HG02798 (cell line): Measurements from ENCODE around the gene PLCB1.
A peak's percentile ranks its signal among the peaks of the same experiment; 100 is the strongest.

Source experiments
- ATAC-seq: cut with Tn5 transposase; IDR thresholded peaks from one replicate; pipeline ENCODE4 v1.9.1; 2021; ENCODE audit warnings: mild to moderate bottlenecking; ENCODE audit not compliant: unreplicated experiment, poor library complexity

Gene PLCB1

GRCh38 chr20:8389381-8390036, 257.4 kb downstream of the PLCB1 start:
- ATAC-seq = no peak

DNA sequence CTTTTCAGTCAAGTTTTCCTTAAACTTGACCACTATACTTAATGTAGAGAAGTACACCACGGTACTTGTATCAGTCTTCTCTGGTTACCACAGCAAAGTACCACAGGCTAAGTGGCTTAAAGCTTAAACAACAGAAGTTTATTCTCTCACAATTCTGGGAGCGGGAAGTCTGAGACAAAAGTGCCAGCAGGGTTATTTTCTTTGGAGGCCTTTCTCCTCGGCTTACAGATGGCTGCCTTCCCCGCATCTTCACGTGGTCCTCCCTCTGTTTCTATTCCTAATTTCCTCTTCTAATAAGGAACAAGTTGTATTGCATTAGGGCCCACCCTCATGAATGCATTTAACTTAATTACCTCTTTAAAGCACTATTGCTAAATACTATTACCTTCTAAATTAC, 258.0 kb downstream of the PLCB1 start:
- no peak for ATAC-seq

- ATAC-seq = no peak
Observed at GRCh38 chr20:8390500-8390899, 258.4 kb downstream of the PLCB1 start.

- no peak for ATAC-seq
Observed at GRCh38 chr20:8393381-8393780, 261.3 kb downstream of the PLCB1 start.

DNA sequence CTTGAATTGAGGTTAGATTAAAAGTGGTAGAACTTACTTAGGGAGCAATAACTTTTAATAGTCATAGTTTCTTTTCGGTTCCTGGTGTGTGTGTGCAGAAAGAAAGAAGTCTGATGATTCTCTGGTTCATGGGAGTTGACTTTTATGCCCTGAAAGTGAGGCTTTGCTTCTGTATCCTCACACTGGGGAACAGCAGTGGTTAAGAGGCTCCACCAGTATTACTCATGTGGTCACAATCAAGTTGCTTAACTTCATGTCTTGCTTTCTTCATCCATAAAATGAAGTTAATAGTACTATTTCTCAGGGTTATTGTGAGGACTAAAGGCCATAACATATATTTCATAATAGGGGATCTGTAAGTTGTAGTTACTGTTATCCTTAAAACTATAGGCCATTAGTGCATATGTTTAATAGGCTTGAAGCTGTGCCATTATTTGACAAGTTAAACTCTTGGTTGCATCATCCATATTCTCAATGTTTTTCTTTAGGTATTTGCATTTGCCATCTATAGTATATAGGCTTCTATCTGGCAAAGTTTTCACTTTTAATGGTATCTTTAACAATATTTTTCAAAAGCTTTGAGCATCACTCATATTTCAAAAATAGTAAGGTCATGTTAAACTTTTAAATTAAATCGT, 262.4 kb downstream of the PLCB1 start:
- ATAC-seq = peak; percentile 86

- ATAC-seq = no peak
Observed at GRCh38 chr20:8395956-8396355, 263.9 kb downstream of the PLCB1 start.

- no peak for ATAC-seq
Observed at GRCh38 chr20:8398263-8399051, 266.4 kb downstream of the PLCB1 start.

DNA sequence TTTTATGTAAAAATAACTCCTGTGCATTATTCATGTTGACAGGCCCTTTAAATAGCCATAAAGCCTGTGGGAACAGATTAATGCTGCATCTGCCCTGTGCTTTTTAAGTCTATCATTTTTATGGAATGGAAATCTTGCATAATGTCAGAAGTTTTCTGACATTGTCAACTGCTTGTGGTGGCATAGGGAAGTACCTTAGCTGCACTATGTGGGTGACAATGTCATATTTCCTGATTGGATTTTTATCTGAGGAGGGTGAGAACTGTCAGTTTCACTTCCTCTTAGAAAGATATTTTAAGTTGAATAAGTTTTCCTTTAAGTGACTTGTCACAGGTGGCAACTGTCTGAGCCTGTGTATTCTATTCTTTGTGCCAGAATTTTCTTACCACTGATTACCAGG, 267.9 kb downstream of the PLCB1 start:
- ATAC-seq = peak; percentile 99

GRCh38 chr20:8400486-8400885, 268.4 kb downstream of the PLCB1 start:
- ATAC-seq = no peak

- ATAC-seq = no peak
Observed at GRCh38 chr20:8401556-8401955, 269.5 kb downstream of the PLCB1 start.

DNA sequence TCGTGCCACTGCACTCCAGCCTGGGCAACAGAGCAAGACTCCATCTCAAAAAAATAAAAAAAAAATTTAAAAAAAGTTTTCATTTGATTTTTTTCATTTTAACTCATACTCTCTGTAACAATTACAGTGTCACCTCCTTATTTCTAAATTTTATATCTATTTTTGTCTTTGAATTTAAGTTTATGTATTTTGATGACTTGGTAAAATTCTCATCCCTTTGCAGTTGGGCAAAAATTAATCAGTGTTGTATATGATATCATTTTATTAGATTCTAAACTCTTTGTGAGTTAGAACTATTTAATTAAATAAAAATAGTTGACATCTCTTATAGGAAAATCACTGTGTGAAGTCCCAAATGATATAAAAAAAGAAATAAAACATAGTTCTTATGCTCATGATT, 270.7 kb downstream of the PLCB1 start:
- no peak for ATAC-seq

DNA sequence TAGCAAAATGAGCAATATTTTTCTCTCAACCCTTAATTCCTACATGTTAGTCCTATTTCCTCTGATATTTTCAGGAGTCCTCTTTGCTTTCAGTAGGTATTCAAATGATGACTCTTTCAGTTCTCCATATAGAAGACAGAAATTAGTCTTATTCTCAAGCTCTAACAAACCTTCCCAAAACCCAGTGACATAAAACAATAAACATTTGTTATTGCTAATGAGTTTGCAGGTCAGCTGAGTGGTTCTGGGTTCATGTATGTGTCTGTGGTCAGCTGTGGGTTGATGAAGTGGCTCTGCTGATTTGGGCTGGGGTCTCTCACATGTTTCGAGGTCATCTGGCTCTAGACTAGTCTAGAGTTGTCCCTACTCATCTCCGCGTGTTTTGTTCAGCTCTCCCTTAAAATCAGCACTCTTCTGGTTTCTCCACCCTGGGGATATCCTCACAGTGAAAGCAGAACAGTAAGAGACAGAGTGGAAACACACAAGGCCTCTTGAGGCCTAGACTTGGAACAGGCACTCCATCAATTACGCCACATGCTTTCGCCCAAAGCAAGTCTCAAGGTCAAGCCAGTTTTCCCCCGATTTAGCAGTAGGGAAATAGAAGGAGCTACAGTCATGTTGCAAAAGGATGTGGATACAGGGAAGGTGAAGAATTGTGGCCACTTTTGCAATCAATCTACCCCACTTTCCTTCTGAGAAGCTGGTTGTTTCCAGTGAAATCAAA, 273.0 kb downstream of the PLCB1 start:
- ATAC-seq = no peak

- ATAC-seq = no peak
Observed at GRCh38 chr20:8406391-8406790, 274.3 kb downstream of the PLCB1 start.

DNA sequence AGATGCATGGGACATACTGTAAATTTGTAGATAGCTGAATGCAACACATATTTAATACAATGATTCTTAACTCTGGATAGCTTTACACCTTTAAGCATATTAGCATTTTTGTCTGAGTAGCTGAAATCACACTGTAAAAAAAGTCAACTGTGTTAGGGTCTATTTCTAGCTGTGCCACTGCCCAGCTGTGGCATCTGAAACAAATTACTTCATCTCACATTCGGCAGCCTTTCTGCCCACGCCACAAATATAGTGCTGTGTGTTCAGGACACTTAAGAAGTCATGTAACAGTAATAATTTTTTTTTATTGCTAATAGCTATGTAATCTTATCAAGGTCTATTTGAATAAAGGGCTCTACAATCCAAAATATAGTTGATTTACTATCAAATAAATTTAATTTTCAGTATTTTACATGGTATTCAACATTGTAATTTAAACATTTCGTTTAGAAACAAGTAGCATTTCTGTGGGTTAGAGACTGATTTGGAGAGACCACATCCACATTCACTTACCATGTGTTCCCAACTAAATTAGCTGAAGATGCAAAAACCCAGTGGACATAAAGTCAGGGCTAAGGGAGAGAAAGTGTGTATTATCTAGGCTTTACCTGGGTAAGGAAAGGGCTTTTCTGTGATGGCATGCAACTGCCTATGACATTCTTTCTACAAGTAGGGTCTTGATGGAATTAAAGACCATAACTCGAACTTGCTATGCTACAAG, 276.7 kb downstream of the PLCB1 start:
- ATAC-seq = peak; percentile 72

- ATAC-seq = no peak
Observed at GRCh38 chr20:8413691-8414090, 281.6 kb downstream of the PLCB1 start.

DNA sequence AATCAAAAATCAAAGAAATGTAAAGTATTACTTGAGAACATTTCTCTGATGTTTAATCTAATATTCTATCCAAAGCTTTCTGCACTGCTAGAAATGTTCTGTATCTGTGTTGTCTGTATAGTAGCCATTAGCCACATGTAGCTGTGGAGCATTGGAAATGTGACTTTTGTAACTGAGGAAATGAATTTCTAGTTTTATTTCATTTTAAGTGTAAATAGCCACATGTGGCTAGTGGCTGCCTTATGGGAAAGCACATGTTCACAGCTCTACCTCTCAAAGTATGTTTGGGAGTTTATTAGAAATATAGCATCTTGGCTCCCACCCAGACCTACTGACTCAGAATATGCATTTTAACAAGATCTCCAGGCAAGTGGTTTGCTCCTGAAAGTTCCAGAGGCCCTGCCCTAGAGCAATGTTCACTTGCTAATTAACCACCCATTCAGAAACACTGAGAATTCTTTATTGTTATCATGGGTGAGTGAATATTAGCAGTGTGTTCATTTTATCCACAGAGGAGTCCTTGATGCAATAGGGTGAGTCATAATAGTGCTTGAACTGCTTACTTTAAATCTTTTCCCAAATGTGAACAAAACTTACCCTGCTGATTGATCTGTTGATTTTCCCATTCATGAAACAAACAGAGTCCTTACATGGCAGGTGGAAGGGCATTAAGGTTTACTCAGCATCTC, 282.7 kb downstream of the PLCB1 start:
- no peak for ATAC-seq

DNA sequence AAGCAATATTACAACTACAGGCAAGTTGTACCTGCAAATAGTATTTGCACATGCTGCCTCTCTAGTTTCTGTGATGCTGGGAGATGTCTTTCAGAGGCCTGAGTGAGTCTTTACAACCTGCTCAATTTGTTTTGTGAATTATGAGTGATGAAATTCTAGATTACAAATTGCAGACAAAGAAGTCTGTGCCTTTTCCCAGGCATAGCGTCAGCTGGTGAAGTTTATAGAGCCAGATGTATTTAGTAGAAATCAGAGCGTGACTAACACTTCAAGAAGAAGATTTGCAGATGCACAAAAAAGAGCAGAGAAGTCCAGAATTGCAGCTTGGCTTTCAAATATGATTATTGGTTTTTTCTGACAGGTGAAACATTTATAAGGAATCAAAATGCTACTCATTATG, 289.9 kb downstream of the PLCB1 start:
- no peak for ATAC-seq

DNA sequence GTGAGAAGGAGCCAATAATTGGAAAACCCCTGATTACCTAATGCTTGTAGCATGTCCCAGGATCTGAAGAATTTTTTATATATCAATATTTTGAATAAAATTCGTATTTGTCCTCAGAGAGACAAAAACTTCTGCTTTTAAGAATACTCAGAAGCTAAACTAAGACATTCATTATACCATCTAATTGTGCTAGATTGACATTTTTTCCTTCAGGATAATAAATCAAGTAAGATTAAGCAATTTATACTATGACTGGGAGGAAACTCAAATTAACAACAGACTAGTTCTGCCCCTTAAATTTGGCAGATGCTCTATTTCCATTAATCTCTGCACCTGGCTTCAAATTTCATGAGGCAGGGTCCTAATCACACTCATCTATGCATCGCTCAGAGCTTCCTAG, 291.4 kb downstream of the PLCB1 start:
- no peak for ATAC-seq

DNA sequence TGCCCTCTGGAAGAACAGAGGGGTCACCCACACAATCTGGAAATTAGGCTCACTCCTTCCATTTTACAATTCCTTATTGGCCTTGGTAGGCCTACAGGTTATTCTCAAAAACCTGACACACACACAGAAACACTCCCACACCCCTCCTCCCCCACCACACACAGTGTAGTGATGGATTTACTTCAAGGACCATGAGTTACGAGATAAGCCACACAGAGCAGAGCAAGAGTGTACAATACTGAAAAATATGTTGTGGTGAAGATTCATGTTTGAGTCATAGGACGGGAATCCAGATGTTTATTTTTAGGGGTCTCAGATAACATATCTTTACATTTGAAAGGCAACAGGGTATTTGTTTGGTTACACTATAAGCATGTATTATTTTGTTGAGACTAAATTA, 291.9 kb downstream of the PLCB1 start:
- no peak for ATAC-seq

- ATAC-seq = no peak
Observed at GRCh38 chr20:8425016-8425415, 292.9 kb downstream of the PLCB1 start.
